Rectal smooth muscle tissue (tissue), 1 donor: ENCODE data around the gene TMEM203.

Source experiments
- H3K27ac ChIP-seq: one replicate; pipeline ENCODE4 v1.7.0; 2013; ENCODE audit warnings: low read depth, low read length, inconsistent platforms
- H3K27me3 ChIP-seq: one replicate; pipeline ENCODE4 v1.7.0; 2013; ENCODE audit warnings: low read length; ENCODE audit not compliant: control insufficient read depth, insufficient read depth
- H3K36me3 ChIP-seq: one replicate; pipeline ENCODE4 v1.7.0; 2013; ENCODE audit warnings: low read length; ENCODE audit not compliant: control insufficient read depth, insufficient read depth
- H3K4me1 ChIP-seq: one replicate; pipeline ENCODE4 v1.7.0; 2013; ENCODE audit warnings: low read length; ENCODE audit not compliant: control insufficient read depth, insufficient read depth
- H3K4me3 ChIP-seq: one replicate; pipeline ENCODE4 v1.7.0; 2013; ENCODE audit warnings: low read length
- H3K9ac ChIP-seq: one replicate; pipeline ENCODE4 v1.7.0; 2013; ENCODE audit warnings: low read length

TMEM203 gene

DNA sequence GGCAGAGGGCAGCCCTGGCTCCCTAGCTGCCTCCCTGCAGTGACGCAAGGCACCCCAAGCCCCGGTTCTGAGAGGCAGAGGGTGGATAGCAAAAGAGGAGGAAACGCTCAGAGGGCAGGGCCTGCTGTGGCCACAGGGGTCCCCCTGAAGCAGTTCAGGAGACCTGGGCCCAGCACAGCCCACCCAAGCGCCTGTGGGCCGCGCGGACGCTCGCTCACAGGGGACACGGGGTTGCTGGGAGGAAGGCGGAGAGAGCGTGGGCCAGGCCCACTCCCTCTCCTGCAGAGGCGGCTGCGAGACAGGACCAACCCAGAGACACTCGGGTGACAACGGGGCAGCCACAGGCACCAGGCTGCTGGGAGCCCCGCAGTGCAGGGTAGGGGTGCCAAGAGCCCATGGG lies 25.7 kb downstream of the TMEM203 start:
- no peak overlapping the region for H3K9ac ChIP-seq
- H3K27me3 ChIP-seq = no peaks in the 10 kb centered on the region
- peaks cover 33% of the 10 kb centered on the region for H3K36me3 ChIP-seq
- no peaks in the 10 kb centered on the region for H3K4me1 ChIP-seq
- H3K27ac ChIP-seq = no peak overlapping the region
- H3K4me3 ChIP-seq = no peak overlapping the region

DNA sequence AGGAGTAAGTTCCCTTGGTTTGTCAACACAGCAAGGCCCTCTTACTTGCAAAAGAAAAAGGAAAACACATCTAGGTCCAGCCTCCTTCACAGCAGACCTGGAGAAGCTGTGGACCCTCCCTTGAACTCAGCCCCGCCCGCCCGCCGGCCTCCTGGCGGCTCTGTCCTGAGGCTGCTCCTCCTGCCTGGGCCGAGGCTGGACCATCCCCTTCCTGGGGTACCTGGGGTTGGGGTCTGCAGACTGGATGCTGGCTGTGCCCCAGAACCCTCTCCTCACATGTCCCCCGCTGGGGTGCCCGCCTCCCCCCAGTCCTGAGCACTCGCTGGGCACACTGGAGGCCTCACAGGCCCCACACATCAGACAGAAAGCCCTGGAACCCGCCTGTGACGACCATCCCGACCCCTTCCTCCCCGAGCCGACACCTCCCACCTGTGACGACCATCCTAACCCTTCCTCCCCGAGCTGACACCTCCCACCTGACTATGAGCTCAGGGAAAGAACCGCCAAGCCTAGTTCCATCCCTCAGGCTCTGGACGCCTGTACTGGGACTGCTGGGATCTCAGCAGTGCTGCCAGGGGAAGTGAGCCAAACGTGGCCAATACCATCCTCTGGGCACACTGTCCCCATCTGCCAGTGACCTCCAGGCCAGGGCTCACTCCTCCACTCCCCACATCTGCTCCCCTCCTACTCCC lies 26.4 kb downstream of the TMEM203 start:
- H3K27me3 ChIP-seq = no peaks in the 10 kb centered on the region
- no peaks in the 10 kb centered on the region for H3K4me1 ChIP-seq
- H3K9ac ChIP-seq = no peak overlapping the region
- H3K36me3 ChIP-seq = peaks cover 33% of the 10 kb centered on the region
- no peak overlapping the region for H3K27ac ChIP-seq
- no peak overlapping the region for H3K4me3 ChIP-seq

DNA sequence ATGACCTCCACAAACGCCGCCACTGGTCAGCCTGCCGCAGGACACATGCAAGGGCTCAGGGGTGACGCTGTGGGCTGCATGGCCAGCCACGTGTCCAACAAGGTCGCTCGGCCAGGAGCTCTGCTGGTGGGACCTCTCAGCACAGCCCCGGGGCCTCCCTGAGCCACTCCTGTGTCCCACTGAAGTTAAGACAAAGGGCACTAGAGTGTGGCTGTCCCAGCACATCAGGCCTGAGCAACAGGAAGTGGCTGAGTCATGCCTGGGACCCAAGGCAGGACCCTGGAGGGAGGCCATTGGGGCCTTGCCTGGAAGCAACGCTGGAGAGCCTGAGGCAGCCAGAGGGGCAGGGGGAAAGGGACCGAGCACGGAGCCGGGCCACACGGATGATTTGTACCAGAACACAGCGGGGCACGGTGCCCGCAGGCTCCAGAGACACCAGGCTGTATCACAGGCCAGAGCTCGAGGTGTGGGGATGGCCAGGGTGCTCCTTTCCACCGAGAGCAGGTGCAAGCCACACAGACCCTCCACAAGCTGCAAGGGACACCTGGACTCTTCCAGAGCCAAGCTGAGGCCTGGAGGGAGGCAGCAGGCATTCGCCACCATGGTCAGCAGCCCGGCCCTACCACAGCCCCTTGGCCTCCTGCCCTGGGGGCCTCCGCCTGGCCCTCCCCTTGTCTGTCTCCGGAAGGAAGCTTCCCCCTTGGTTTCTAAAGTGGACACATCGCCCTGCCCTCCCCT lies 27.1 kb downstream of the TMEM203 start:
- Histone ChIP-seq H3K27ac (no peak overlapping the region), H3K4me1 (no peaks in the 10 kb centered on the region), H3K4me3 (no peak overlapping the region), H3K27me3 (peaks cover 4% of the 10 kb centered on the region), H3K9ac (no peak overlapping the region), H3K36me3 (peaks cover 27% of the 10 kb centered on the region)

DNA sequence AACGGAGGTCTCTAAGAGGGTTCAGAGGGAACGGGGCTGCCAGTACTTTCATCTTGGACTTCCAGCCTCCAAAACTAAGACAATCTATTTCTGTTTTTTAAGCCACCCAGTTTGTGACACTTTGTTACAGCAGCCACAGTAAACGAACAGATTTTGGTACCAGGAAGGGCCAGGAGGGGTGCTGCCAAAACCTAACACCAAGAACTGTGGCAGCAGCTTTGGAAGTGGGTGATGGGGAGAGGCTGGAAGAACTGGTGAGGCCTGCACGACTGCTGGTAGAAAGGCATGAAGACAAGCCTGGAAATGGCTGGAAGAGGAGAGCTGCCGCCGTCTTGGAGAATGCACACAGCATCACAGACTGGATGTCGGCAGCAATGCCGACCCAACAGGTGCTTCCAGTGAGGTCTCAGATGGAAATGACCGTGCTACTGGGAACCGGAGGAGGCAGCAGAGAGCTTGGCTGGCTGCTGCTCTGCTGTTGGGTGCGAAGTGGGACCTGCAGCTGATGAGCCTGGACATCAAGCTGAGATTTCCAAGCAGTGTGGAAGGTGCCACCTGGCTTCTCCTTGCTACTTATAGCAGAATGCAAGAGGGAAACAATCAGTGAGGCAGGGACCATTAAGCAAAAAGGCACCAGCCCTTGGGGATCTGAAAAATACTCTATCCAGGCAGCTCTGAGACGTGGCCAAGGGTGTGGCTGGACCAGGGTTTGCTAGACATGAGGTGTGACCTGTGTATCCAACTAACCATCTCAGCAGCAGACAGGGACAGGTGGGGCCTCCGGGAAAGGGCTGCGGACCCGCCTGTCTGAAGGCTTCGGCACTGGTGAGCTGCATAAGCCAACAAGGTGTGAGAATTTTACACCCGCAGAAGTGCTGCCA lies 28.9 kb downstream of the TMEM203 start:
- H3K9ac ChIP-seq = no peak overlapping the region
- H3K27ac ChIP-seq = no peak overlapping the region
- H3K27me3 ChIP-seq = peaks cover 8% of the 10 kb centered on the region
- no peaks in the 10 kb centered on the region for H3K4me1 ChIP-seq
- H3K36me3 ChIP-seq = peaks cover 17% of the 10 kb centered on the region
- H3K4me3 ChIP-seq = no peak overlapping the region

DNA sequence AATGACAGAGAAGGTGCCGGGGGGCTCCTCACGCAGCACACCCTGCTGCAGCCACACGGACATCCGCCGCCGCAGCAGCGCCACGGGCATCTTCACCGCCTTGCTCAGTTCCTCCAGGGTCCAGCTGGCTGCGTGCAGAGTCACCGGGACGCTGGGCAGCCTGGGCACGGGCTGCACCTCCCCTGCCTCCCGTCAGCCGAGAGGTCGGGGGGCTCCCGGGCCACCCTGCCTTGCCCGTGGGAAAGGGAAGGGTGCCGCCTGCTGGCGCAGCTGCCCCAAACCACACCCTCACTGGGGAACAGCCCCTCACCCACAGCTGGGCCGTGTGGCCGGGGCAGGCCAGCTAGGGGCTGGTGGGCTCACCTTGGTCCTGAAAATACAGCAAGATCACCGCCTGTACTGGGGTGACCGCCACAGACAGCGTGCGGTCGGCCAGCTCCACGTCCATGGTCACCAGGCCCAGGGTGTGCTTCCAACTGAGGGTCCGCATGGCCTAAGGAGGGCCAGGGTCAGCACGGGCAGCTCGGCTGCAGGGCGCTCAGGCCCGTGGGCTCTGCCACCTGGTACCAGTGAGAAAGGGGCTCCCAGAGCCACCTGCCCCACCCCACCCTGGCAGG lies 30.0 kb downstream of the TMEM203 start:
- Histone ChIP-seq H3K9ac (no peak overlapping the region), H3K36me3 (peaks cover 12% of the 10 kb centered on the region), H3K27ac (no peak overlapping the region), H3K27me3 (peaks cover 11% of the 10 kb centered on the region), H3K4me1 (no peaks in the 10 kb centered on the region), H3K4me3 (no peak overlapping the region)

DNA sequence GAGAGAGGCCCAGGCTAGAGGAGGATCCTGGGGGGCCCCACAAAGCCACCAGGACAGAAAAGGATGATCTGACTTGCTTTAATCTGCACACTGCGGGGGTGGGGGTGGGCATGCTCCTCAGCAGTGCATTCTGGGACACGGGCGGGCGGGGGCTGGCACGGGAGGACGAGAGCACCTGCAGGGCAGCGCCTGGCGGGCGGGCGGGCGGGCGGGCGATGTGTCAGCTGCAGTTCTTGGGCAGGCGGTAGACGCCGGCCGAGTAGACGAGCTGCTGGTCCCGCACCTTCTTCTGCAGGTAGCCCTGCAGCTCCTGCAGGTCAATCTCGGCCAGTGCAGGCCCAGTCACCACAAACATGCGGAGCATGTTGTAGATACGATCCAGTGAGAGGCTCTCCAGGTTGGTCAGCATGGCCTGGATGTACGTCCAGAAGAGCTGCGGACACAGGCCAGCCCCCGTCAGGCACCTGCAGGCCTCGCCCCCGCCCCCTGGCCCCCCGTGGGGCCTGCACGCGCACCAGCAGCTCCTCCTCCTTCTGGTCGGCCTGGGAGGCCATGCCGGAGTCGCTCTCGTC lies 30.6 kb downstream of the TMEM203 start:
- H3K27ac ChIP-seq = no peak overlapping the region
- H3K4me3 ChIP-seq = no peak overlapping the region
- H3K4me1 ChIP-seq = no peaks in the 10 kb centered on the region
- peaks cover 10% of the 10 kb centered on the region for H3K36me3 ChIP-seq
- peaks cover 17% of the 10 kb centered on the region for H3K27me3 ChIP-seq
- H3K9ac ChIP-seq = no peak overlapping the region

DNA sequence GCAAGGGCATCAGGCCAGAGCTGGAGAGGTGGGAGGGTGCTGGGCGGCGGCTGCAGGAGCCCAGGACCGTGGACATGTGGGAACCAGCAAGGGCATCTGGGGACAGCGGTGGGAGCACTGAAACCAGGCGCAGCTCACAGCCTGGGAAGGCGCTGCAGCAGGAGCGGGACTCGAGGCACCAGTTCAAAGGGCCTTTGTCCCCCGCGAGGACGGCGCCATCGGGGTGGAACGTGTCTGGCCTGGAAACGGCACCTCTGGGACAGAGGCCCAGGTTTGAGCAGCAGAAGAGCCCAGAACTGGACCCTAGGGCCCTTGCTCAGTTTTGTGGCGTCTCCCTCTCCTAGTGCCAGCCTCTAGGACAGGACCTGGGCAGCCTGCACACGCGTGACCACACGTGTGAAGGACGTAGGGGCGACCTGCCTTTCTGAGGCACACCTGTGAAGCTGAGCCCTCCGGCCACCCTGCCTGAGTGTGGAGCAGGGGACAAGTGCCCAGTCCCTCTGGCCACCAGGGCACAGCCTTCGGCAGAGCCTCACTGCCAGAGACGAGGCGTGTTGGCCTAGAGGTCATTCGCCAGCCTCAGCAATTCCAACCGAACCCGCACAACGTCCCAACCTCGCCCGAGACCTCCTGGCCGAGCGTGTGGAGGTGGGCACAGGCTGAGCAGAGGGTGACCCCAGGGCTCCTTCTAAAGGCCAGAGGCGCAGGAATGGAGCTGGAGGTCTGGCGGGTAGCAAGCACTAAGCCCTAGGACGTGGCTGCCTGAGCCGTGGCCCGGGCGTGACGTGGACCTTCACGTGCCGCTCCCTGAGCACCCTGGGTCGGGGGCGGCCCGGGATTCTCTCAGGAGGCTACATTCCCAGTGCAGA lies 31.4 kb downstream of the TMEM203 start:
- no peak overlapping the region for H3K4me3 ChIP-seq
- no peaks in the 10 kb centered on the region for H3K4me1 ChIP-seq
- no peak overlapping the region for H3K27ac ChIP-seq
- H3K9ac ChIP-seq = no peak overlapping the region
- peaks cover 6% of the 10 kb centered on the region for H3K36me3 ChIP-seq
- peaks cover 25% of the 10 kb centered on the region for H3K27me3 ChIP-seq

DNA sequence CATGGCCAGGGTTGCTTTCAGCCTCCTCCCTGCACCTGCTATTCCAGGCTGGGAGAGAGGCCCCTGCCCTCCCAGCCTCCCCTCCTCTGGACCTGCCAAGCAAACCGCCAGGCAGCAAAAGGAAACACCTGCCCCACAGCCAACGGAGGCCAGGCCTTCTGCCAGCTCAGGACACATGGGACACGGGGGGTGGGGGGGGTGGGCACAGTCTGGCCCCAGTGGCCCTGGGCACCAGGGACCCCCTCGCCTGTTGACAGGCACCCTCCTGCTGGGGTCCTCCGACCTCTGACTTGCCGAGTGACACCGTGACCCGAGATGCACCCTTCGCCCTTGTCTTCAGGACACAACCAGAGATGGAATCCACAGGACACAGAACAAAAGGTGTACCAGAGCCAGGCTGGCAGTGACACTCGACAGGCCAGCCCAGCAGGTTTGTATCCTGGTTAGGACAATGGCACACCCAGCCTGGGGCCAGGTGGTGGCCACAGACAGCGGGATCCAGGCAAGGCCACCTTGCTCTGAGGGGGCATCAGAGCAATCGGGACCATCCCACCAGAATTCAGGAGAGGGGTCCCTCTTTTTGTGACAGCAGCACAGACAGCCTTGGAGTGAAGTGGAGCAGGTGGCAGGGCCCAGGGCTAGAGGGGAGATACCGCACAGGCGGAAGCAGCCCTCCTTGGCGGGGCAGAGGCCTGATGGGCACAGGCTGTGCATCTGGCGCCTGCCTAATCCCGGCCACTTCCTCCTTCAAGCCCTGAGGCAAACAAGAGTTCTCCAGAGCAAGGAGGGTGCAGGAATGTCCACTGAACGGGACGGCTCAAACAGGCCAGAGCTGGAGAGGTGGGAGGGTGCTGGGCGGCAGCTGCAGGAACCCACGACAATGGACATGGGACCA lies 32.3 kb downstream of the TMEM203 start:
- no peak overlapping the region for H3K9ac ChIP-seq
- no peaks in the 10 kb centered on the region for H3K4me1 ChIP-seq
- H3K27me3 ChIP-seq = peaks cover 30% of the 10 kb centered on the region
- H3K36me3 ChIP-seq = no peaks in the 10 kb centered on the region
- no peak overlapping the region for H3K4me3 ChIP-seq
- H3K27ac ChIP-seq = no peak overlapping the region

DNA sequence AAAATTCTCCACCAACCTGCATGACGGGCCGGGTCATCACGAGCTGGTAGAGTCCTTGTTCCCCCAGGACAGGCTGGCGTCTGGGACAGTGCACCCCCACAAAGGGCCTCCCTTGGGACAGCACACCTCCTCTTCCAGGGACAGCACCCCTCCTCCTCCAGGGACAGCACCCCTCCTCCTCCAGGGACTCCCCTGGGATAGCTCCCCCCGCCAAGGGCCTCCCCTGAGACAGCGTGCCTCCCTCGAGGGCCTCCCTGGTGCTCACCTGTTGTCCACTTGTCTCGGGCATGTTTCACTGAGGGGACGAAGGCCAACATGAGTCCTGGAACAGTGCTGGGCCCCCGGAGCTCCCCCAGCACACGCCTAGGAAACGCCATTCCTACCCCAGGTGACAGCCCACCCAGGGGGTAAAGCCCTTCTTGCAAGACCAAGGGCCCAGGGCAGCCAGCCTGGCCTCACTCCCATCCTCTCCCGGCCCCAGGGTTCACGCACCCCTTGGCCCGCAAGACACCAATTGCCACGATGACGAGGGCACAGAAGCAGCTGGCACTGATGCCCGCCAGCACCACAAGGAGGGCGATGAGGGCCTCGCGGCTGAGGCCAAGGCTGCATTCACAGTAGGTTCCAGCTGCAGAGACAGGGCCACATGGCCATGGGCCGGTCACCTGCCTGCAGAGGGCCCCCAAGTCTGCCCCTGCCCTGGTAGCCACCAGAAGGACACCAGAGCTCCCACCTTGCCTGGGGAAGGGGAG lies 34.1 kb downstream of the TMEM203 start:
- Histone ChIP-seq H3K27me3 (peaks cover 38% of the 10 kb centered on the region), H3K4me3 (no peak overlapping the region), H3K4me1 (no peaks in the 10 kb centered on the region), H3K9ac (no peak overlapping the region), H3K27ac (no peak overlapping the region), H3K36me3 (no peaks in the 10 kb centered on the region)

DNA sequence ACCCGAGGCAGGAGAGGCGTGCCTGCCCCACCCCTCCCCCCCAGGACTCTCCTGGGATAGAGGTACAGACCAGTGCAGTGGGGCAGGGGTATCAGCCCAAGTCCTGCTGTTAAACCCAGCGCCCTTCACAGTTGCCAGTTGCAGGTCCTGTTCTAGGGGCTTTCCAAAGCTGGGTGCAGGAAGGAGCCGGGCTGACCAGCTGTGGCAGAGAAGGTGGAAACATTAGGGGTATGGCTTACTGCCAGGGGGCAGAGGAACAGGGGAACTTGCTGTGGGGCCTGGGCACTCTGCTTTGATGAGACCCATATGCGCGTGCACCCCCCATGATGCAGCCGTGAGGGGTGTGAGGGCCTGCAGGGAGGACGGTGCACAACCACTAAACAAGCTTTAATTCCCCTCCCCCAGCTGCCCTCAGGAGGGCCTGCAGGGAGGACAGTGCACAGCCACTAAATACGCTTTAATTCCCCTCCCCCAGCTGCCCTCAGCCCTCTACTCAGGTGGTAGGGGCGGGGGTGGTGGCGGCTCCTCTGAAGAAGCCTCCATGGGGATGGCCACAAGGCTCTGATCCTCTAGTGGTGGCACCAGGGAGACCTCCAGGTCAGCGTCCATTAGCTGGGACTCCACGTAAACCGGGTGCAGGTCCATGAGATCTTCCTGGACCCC lies 34.8 kb downstream of the TMEM203 start:
- no peaks in the 10 kb centered on the region for H3K36me3 ChIP-seq
- no peak overlapping the region for H3K9ac ChIP-seq
- no peaks in the 10 kb centered on the region for H3K4me1 ChIP-seq
- H3K27ac ChIP-seq = no peak overlapping the region
- peaks cover 44% of the 10 kb centered on the region for H3K27me3 ChIP-seq
- no peak overlapping the region for H3K4me3 ChIP-seq
